Measurements from ENCODE around the gene CORO1C.
"Not testable (repeated sequence)": the region's sequence is repeated elsewhere in the genome, so short reads cannot be mapped to it uniquely, and the experiment has no call there.

CORO1C gene

DNA sequence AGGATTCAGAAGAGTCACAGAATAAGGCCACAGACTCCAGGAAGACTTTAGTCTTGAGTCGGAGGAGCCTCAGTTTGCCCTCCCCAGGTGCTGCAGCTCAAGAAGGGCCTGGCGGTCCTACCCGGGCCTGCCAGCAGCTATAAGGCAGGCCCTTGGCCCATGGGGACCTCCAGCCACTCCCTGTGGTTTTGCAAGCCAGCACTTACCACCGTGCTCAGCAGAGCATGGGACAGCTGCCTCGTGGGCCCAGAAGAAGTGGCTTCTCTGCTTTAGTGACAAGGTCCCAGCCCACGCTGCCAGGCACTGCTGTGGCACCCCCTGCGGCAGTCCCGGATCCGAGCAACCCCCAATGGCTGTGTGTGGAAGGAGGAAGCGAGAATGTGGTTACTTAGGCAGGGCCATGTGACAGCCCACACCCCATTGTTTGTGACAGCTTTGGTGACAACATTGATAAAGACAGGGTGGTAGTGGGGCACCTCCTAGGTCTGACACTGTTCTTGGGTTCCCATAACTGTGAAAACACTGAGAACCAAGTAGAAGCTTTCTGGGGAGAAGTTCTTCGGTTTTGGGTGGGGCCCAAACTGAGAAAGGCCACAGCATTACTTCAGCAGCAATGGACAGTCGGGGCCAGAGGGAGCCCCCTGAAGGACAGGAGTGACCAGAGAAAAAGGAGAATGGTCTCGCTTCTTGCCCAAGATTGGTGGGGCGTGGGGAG lies 97.6 kb downstream of the CORO1C start, which contains the start of gene SELPLG:
Gene SELPLG, minus strand, starts transcription at position 361 of the 715 bp plus-strand sequence. CDS start 9,587 bp downstream, outside the sequence.
- H3K27ac ChIP-seq: no peak within 1 kb of the TSS
- TF ChIP-seq, protein P1, sequence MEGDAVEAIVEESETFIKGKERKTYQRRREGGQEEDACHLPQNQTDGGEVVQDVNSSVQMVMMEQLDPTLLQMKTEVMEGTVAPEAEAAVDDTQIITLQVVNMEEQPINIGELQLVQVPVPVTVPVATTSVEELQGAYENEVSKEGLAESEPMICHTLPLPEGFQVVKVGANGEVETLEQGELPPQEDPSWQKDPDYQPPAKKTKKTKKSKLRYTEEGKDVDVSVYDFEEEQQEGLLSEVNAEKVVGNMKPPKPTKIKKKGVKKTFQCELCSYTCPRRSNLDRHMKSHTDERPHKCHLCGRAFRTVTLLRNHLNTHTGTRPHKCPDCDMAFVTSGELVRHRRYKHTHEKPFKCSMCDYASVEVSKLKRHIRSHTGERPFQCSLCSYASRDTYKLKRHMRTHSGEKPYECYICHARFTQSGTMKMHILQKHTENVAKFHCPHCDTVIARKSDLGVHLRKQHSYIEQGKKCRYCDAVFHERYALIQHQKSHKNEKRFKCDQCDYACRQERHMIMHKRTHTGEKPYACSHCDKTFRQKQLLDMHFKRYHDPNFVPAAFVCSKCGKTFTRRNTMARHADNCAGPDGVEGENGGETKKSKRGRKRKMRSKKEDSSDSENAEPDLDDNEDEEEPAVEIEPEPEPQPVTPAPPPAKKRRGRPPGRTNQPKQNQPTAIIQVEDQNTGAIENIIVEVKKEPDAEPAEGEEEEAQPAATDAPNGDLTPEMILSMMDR (conservative IDR thresholded peaks at IDR 0.05): no peak

DNA sequence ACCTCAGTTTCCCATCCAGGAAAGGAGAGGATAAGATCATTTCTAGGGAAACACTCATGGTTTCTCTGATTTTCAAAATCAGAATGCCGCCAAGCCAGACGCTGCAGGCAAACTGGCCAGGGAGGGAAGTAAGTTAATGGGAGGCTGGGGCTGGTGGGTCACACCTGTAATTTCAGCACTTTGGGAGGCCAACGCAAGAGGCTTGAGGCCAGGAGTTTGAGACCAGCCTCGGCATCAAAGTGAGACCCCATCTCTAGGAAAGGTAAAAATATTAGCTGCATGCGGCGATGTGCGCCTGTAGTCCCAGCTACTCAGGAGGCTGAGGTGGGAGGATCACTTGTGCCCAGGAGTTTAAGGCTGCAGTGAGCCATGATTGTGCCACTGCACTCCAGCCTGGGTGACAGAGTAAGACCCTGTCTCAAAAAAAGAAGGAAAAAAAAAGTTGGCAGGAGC lies 98.2 kb downstream of the CORO1C start:
- H3K27ac ChIP-seq: no peak overlapping the region
- TF ChIP-seq, protein P1 (conservative IDR thresholded peaks at IDR 0.05): no peak

DNA sequence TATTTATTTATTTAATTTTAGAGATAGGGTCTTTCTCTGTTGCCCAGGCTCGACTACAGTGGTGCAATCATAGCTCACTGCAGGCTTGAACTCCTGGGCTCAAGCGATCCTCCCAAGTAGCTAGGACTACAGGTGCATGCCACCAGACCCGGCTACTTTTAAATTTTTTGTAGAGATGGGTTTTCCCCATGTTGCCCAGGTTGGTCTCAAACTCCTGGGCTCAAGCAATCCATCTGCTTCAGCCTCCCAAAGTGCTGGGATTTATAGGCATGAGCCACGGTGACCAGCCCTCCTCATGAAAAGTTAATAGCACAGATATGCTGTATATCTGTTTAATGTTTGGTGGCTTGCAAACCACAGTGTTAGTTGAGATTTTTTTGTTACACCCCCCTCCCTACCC lies 100.1 kb downstream of the CORO1C start:
- not testable (repeated sequence) for H3K27ac ChIP-seq

DNA sequence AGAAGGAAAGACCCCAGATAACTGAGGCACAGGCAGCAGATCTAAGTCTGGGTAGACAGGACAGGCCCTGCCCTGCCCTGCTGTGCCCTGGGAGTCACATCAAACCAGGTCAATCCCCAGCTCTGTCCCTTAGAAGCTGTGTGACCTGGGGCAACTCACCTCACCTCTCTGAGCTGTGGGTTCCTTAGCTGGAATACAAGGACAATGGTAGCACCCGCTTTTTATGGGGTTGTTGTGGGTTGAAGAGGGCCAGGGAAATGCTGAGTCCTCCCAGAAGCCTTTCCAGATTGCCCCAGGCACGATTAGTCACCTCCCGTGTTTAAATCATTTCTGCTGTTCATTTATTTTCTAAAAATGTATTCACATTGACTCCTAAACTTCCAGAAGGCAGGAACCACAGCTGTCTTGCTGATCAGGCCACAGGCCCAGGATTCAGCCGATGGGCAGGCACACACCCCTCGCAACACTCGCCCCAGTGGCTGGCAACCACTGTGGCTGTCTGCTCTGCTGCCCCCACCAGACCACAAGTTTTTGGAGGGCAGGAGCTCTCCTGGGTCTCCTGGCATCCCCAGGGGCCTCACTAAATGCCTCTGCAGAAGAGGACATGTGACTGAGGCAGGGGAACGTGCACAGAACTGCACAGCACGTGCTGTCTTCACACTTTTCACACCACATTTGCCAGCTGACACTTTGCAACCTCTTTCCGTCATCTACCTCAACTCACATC lies 100.7 kb downstream of the CORO1C start:
- no peak overlapping the region for H3K27ac ChIP-seq
- TF ChIP-seq, protein P1 (conservative IDR thresholded peaks at IDR 0.05): no peak

DNA sequence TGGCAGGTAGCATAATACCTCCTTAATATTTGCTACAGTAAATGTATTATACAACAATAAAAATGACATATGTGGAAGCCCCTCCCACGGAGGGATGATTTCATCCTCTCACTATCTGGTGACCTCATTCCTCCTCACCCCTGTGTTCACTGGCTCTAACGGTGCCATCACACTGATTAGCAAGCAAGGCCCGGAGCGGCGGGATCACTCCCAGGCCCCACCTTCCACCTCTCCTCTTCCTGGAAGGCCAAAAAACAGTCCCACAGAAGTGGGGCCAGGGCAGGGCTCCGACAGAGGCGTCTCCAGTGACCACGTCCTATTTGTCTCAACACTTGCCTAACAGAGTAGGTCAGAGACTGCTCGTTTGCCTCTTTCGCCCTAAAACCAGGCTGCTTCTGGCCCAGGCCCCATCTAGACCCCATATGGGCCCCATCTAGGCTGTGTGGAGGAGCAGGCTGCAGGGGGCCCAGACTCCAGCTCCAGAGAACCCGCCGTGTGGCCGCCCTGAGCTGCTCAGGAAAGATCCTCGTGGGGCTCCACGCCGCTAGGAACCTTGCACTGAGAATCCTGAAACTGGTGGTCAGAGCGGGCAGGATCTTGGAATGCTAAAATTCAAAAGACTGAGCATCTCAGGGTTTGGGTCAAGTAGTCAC lies 101.4 kb downstream of the CORO1C start:
- TF ChIP-seq, protein P1 (conservative IDR thresholded peaks at IDR 0.05): no peak
- H3K27ac ChIP-seq: no peak overlapping the region

DNA sequence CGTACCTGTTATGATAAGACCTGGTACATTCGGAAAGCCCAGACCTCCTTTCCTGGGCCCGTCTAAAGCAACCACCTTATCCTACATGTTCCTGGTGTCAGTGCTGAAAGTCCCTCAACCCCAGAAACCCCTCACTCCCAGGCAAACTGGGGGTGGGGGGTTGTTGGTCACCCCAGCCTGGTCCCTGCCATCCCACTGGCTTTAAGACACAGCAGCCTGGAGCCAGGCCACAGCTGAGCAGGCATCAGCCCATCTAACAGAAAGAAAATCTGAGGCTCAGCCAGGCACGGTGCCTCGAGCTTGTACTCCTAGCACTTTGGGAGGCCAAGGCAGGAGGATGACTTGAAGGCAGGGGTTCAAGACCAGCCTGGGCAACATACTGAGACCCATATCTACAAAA lies 102.2 kb downstream of the CORO1C start:
- no peak overlapping the region for H3K27ac ChIP-seq
- TF ChIP-seq, protein P1 (conservative IDR thresholded peaks at IDR 0.05): no peak

DNA sequence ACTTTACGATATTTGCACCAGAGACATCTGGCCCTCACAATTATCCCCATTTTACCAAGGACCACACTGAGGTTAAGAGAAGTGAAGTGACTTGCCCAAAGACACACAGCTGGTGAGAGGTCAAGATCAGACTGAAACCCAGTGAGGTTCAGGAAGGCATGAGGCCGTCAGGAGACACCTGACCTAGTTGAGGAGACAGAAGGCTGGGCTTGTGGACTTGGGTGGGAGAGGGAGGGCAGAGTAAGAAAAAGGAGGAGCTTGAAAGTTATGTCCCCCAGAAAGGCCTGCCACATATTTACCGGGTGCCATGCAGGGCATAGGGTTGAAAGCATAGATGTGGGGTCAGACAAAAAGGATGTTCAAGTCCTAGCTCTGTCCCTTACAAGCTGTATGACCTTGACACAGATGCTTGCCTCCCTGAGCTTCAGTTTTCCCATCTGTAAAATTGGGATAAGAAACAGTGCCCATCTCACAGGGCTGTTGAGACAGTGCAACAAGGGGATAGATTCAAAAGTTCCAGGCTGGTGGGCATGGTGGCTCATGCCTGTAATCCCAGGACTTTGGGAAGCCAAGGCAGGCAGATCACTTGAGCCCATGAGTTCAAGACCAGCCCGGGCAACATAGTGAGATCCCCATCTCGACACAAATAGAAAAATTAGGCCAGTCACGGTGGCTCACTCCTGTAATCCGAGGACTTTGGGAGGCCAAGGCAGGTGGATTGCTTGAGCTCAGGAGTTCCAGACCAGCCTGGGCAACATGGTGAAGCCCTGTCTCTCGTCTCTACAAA lies 104.0 kb downstream of the CORO1C start:
- no peak overlapping the region for H3K27ac ChIP-seq
- TF ChIP-seq, protein P1 (conservative IDR thresholded peaks at IDR 0.05): no peak
